HL-60 (cell line): ENCODE results near the gene GRIFIN.

Source experiments
- DNase-seq, 2 experiments: peaks; one replicate each; pipeline ENCODE4 v3.0.0-alpha.2; 2010 to 2020; ENCODE audit warnings: low read depth in 1 of 2, low spot score in 1 of 2
- H3K27ac ChIP-seq: fragments of 250-450 bp; sonication (Bioruptor Pico); replicated peaks from 2 replicates; pipeline ENCODE4 v1.5.1; 2020; ENCODE audit warnings: mild to moderate bottlenecking, moderate library complexity
- H3K27me3 ChIP-seq: fragments of 250-450 bp; sonication (Bioruptor Pico); 2 replicates; pipeline ENCODE4 v1.5.1; 2021; ENCODE audit warnings: mild to moderate bottlenecking, moderate library complexity; ENCODE audit not compliant: insufficient read depth, poor library complexity, severe bottlenecking
- H3K4me3 ChIP-seq: replicated peaks from 2 replicates; pipeline ENCODE4 v1.5.1; 2011; ENCODE audit warnings: mild to moderate bottlenecking, control low read depth, low read length; ENCODE audit not compliant: insufficient read depth
- CTCF ChIP-seq: IDR thresholded peaks from one replicate; pipeline ENCODE4 v1.5.1; 2011; ENCODE audit warnings: low read length, control low read depth, inconsistent platforms; ENCODE audit not compliant: insufficient read depth
- GABPA ChIP-seq: IDR thresholded peaks from 2 replicates; pipeline ENCODE4 v1.6.1; 2012; ENCODE audit warnings: low read depth
- POLR2AphosphoS5 ChIP-seq: IDR thresholded peaks from 2 replicates; pipeline ENCODE4 v1.6.1; 2012; ENCODE audit warnings: low read depth
- REST ChIP-seq: IDR thresholded peaks from 2 replicates; pipeline ENCODE4 v1.6.1; 2012; ENCODE audit warnings: low read depth; ENCODE audit not compliant: insufficient replicate concordance
- SPI1 ChIP-seq: IDR thresholded peaks from 2 replicates; pipeline ENCODE4 v1.6.1; 2012; ENCODE audit warnings: low read depth, mild to moderate bottlenecking, borderline replicate concordance

The GRIFIN gene

GRCh38 chr7:2476776-2477446 lies 713 bp upstream of the GRIFIN start:
- Histone ChIP-seq H3K27ac (no peak overlapping the region), H3K27me3 (no peaks in the 10 kb centered on the region), H3K4me3 (no peak overlapping the region)
- DNase-seq: no peak
- TF ChIP-seq SPI1: no peak
- TF ChIP-seq GABPA: no peak
- TF ChIP-seq POLR2AphosphoS5: no peak
- no peak for TF ChIP-seq REST

DNA sequence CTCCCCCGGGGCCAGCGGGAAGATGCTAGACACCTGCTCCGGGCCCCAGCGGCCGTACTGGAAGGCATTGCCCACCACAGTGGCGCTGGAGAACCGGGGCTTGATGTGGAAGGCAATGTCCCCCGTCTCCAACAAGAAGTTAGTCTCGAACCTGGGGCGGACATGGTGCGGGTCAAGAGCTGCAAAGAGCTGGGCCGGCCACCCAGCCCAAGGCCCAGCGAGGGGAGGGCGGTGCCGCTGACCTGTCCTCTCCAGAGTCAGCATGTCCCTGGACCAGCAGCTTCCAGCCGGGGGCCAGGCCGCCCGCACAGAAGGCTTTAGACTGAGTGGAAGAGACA lies 551 bp downstream of the GRIFIN start:
- H3K27me3 ChIP-seq: no peaks in the 10 kb centered on the region
- no peak for DNase-seq
- TF ChIP-seq POLR2AphosphoS5 (no peak), GABPA (no peak), REST (no peak), SPI1 (no peak), CTCF (no peak)
- no peak overlapping the region for H3K27ac ChIP-seq
- H3K4me3 ChIP-seq: no peak overlapping the region

DNA sequence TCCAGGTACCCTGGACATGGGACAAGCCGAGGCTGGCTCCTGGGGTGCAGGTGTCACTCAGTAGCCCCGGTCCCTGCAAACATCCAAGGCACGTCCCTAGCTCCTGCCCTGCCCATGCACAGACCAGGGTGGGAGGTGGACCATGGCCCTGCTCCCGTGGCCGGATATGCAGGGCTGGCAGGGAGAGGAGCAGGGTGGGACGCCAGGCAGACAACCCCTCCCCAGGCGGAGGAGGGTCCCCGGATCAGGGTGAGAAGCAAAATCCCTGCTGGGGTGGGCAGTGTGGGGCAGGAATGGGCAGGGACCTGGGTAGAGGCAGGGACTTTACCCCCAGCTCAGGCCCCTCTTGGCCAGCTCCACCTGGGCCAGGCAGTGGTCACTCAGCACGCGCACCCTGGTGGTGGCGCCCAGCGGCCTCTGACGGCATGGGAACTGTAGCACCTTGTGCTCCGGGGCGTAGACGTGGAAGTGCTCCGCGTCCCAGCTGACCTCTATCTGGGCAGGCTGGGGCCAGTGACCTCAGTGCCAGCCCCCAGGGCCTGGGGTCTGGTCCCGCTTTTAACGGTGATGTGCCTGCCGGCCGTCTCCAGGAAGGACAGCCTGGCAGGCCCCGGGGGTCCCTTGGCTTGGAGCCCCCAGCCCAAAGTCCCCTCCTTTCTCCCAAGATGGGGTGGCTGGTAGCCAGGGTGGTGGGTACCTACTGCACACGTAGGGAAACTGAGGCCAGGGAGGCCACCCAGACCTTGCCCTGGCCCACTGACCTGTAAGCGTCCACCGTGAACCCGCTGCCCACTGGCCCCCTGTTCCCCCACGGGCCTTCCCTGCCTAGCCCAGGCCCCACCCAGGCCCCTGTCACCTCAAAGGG lies 1.2 kb downstream of the GRIFIN start:
- Histone ChIP-seq H3K4me3 (no peak overlapping the region), H3K27ac (no peak overlapping the region), H3K27me3 (no peaks in the 10 kb centered on the region)
- DNase-seq: no peak
- TF ChIP-seq POLR2AphosphoS5 (no peak), GABPA (no peak), REST (no peak), SPI1 (no peak), CTCF (no peak)
